Adrenal gland (tissue), 12 donors: Measurements from ENCODE around the gene FAT2. TPM values are rescaled to one million over a fixed set of nuclear protein-coding genes. Genes with fewer than 3 reads are reported as not detected.

Source experiments
- DNase-seq, 7 donors: peaks; one replicate each; pipeline ENCODE4 v3.0.0-alpha.2; 2019 to 2020
- H3K27ac ChIP-seq, 5 donors: fragments of 200-600 bp; sonication (generic) in 4 of 5; 1 replicate in 3 of 5; 2 replicates in 2 of 5; pipeline versions ENCODE4 v1.5.1 to v1.8.0; 2016 to 2020; ENCODE audit warnings: mild to moderate bottlenecking in 1 of 5
- H3K27me3 ChIP-seq: fragments of 200-600 bp; 2 replicates; pipeline ENCODE4 v1.8.0; 2021
- H3K36me3 ChIP-seq, 2 donors: fragments of 200-600 bp; replicated peaks in 1 of 2; 1 replicate in 1 of 2; 2 replicates in 1 of 2; pipeline versions ENCODE4 v1.5.1 to v1.8.0; 2018 to 2022
- H3K4me1 ChIP-seq, 2 donors: fragments of 200-600 bp; replicated peaks in 1 of 2; 1 replicate in 1 of 2; 2 replicates in 1 of 2; pipeline versions ENCODE4 v1.5.1 to v1.8.0; 2018 to 2021
- H3K4me3 ChIP-seq, 4 donors: fragments of 200-600 bp; sonication (generic) in 3 of 4; one replicate each; pipeline ENCODE4 v1.5.1; 2016 to 2018
- H3K9me3 ChIP-seq, 3 donors: fragments of 200-600 bp; sonication (generic) in 1 of 3; replicated peaks in 1 of 3; 1 replicate in 2 of 3; 2 replicates in 1 of 3; pipeline versions ENCODE4 v1.5.1 to v1.8.0; 2016 to 2021
- POLR2A ChIP-seq, 2 donors: fragments of 450-650 bp; IDR thresholded peaks; one replicate each; pipeline ENCODE4 v1.6.1; 2017; ENCODE audit warnings: antibody characterized with exemption in 2 of 2, mild to moderate bottlenecking in 2 of 2, moderate library complexity in 1 of 2
- WGBS, 4 donors: extraction: QIAGEN DNeasy Blood & Tissue Kit in 2 of 4; methylation state at CpG; one replicate each; pipeline versions ENCODE4 v1.1.5 to v1.1.7; 2013 to 2017; 5-methylcytosine and 5-hydroxymethylcytosine counted together
- intact Hi-C, 2 donors: fragments of 100-400 bp; cut with DNase I; formaldehyde crosslinking; loops; one replicate each; pipeline versions ENCODE4 v1.14.1 to v1.15.0; 2022 to 2023
- polyA plus RNA-seq, 3 donors: library from polyadenylated mRNA; stranded (reverse); fragments of 200-250 nt in 2 of 3; fragments of 350-450 nt in 1 of 3; fragmentation: Illumina TruSeq in 1 of 3; extraction: RNeasy Lipid Tissue Mini Kit (QIAGEN cat#74804) in 1 of 3; gene quantifications; one replicate each; pipeline ENCODE4 v1.2.3, GENCODE V29; 2013 to 2014
- total RNA-seq, 9 donors: library from RNA; depleted of rRNA in 4 of 9; stranded (reverse); fragments of >200 nt in 4 of 9; fragments of 120-200 nt in 1 of 9; fragmentation: NEBNext Ultra II Directional in 1 of 9; extraction: Animal tissue kit (Norgen Biotek cat#: 25700) in 1 of 9; gene quantifications; one replicate each; pipeline versions ENCODE4 v1.1.0 to v1.2.4, GENCODE V29; 2013 to 2023
- TF ChIP-seq, protein P1 (sequence below), 6 experiments: fragments of 450-650 bp in 4 of 6; fragments of 200-600 bp in 2 of 6; sonication (generic) in 1 of 6; IDR thresholded peaks; 1 replicate in 5 of 6; 2 replicates in 1 of 6; pipeline versions ENCODE4 v1.5.1 to v1.8.0; 2016 to 2021; ENCODE audit warnings: antibody characterized with exemption in 6 of 6, mild to moderate bottlenecking in 2 of 6, moderate library complexity in 1 of 6
- donor health status: healthy with polysubstance abuse.
- donor health status: Bipolar disorder and iron deficiency.
- donor health status: DM: yes; HTN: yes; CAD: no.
- donor health status: DM: no; HTN: no; CAD: no.
- donor health status: DM: no; HTN: no; CAD: no.
- donor health status: DM: yes; HTN: yes; CAD: no.

FAT2 gene
- total and polyA plus RNA-seq, 12 donors = under 0.01 to 0.08 (median 0.03) TPM; not detected in 7

GRCh38 chr5:151611127-151611775, 20.1 kb upstream of the FAT2 start:
- DNase-seq = no peak
- 92 to 95% (median 92%) methylated on average over 4 to 8 of the region's 8 CpGs for WGBS, 4 donors
- H3K4me1 ChIP-seq = no peaks in the 10 kb centered on the region
- H3K9me3 ChIP-seq = no peaks in the 10 kb centered on the region
- no peaks in the 10 kb centered on the region for H3K36me3 ChIP-seq
- no peak overlapping the region for H3K27ac ChIP-seq
- H3K27me3 ChIP-seq = no peaks in the 10 kb centered on the region
- H3K4me3 ChIP-seq = no peak overlapping the region
- TF ChIP-seq POLR2A (IDR thresholded peaks at IDR 0.05) = no peak
- TF ChIP-seq, protein P1, sequence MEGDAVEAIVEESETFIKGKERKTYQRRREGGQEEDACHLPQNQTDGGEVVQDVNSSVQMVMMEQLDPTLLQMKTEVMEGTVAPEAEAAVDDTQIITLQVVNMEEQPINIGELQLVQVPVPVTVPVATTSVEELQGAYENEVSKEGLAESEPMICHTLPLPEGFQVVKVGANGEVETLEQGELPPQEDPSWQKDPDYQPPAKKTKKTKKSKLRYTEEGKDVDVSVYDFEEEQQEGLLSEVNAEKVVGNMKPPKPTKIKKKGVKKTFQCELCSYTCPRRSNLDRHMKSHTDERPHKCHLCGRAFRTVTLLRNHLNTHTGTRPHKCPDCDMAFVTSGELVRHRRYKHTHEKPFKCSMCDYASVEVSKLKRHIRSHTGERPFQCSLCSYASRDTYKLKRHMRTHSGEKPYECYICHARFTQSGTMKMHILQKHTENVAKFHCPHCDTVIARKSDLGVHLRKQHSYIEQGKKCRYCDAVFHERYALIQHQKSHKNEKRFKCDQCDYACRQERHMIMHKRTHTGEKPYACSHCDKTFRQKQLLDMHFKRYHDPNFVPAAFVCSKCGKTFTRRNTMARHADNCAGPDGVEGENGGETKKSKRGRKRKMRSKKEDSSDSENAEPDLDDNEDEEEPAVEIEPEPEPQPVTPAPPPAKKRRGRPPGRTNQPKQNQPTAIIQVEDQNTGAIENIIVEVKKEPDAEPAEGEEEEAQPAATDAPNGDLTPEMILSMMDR (IDR thresholded peaks at IDR 0.05) = no peak
- intact Hi-C loops = no loop called here

GRCh38 chr5:151608522-151608921, 17.4 kb upstream of the FAT2 start:
- H3K9me3 ChIP-seq = no peaks in the 10 kb centered on the region
- intact Hi-C loops = no loop called here
- H3K4me1 ChIP-seq = no peaks in the 10 kb centered on the region
- H3K36me3 ChIP-seq = no peaks in the 10 kb centered on the region
- no peaks in the 10 kb centered on the region for H3K27me3 ChIP-seq
- TF ChIP-seq POLR2A (IDR thresholded peaks at IDR 0.05) = no peak
- TF ChIP-seq, protein P1 (IDR thresholded peaks at IDR 0.05) = no peak
- no peak overlapping the region for H3K27ac ChIP-seq
- no peak overlapping the region for H3K4me3 ChIP-seq
- DNase-seq = no peak

DNA sequence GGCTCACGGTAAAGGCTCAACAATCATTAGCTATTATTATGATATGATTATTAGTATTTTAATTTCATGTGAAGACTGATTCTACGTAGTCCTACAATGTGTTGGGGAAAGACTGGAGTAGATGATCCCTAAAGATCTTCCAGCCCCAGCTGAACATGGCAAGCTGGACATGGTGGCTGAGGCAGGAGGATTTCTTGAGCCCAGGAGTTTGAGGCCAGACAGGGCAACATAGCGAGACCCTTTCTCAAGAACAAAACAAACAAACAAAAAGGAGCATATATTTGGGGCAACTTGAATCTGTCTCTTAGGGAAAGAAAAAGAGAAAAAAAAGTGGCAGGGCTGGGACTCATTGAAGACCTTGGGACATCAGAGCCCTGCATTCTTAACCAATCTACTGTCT, 16.2 kb upstream of the FAT2 start:
- Histone ChIP-seq H3K9me3 (no peaks in the 10 kb centered on the region), H3K4me3 (no peak overlapping the region), H3K27ac (no peak overlapping the region), H3K4me1 (no peaks in the 10 kb centered on the region), H3K27me3 (no peaks in the 10 kb centered on the region), H3K36me3 (no peaks in the 10 kb centered on the region)
- whole genome bisulfite sequencing, 4 donors = 89 to 95% (median 92%) methylated on average over 3 of the region's 3 CpGs
- intact Hi-C loops = no loop called here
- DNase-seq = no peak
- no peak for TF ChIP-seq POLR2A (IDR thresholded peaks at IDR 0.05)
- TF ChIP-seq, protein P1 (IDR thresholded peaks at IDR 0.05) = no peak

DNA sequence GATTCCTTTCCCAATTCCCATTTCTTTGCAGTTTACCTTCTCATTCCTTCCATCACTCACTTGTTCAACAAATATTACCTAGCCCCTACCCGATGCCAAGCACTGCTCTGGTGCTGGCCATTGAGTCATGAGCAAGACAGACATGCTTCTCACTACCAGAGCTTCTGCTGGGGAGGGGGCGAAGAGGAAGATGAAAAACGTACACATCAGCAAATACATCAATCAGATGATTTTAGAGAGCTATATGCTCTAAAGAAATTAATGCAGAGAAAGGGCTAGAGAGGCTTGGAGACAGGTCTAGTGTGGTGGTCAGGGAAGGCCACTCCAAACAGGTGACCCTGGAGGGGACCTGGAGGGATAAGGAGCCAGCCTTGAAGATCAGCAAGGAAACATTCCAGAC, 14.4 kb upstream of the FAT2 start:
- DNase-seq = no peak
- Histone ChIP-seq H3K9me3 (no peaks in the 10 kb centered on the region), H3K36me3 (no peaks in the 10 kb centered on the region), H3K27me3 (no peaks in the 10 kb centered on the region), H3K4me1 (no peaks in the 10 kb centered on the region), H3K4me3 (no peak overlapping the region), H3K27ac (no peak overlapping the region)
- intact Hi-C loops = no loop called here
- WGBS, 4 donors = 53 to 60% (median 56%) methylated on average over 3 of the region's 3 CpGs
- no peak for TF ChIP-seq POLR2A (IDR thresholded peaks at IDR 0.05)
- TF ChIP-seq, protein P1 (IDR thresholded peaks at IDR 0.05) = no peak
